OCI-LY1 (cell line): Measurements from ENCODE around the gene NUFIP2.

Source experiments
- CTCF ChIP-seq: fragments of 200-600 bp; sonication (generic), shearing (Covaris generic); IDR thresholded peaks from 2 replicates; pipeline ENCODE4 v1.5.1; 2017; ENCODE audit warnings: mild to moderate bottlenecking, antibody characterized with exemption, low read length, moderate library complexity, mixed read lengths
- EZH2 ChIP-seq: fragments of 200-600 bp; sonication (generic), shearing (Covaris generic); IDR thresholded peaks from 2 replicates; pipeline ENCODE4 v1.8.0; 2017; ENCODE audit warnings: borderline replicate concordance, mixed run types, mild to moderate bottlenecking, antibody characterized with exemption, low read length, moderate library complexity, mixed read lengths

GRCh38 chr17:29331708-29332085 lies 37.7 kb upstream of the NUFIP2 start:
- TF ChIP-seq CTCF (no peak), EZH2 (no peak)
